NCI-H2196 (cell line): ENCODE measurements around the gene LMNB1.
"Not testable (repeated sequence)": the region's sequence is repeated elsewhere in the genome, so short reads cannot be mapped to it uniquely, and the experiment has no call there.

ENCODE experiments used
- DNase-seq: peaks from one replicate; lab custom pipeline; 2025; ENCODE audit not compliant: unreplicated experiment; lab: John Stamatoyannopoulos, UW

Gene LMNB1

DNA sequence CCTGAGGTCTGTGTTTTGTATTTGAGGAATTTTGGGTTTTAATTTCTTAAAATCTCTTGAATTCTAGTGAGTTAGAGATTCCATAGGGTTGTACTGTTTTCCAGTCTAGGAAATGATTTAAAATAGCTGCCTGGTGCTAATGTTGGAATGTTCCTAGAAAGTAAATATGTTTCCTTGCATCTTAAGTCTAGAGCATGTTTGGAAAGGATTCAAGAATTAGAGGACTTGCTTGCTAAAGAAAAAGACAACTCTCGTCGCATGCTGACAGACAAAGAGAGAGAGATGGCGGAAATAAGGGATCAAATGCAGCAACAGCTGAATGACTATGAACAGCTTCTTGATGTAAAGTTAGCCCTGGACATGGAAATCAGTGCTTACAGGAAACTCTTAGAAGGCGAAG, 41.8 kb downstream of the LMNB1 start:
- DNase-seq, result no peak

DNA sequence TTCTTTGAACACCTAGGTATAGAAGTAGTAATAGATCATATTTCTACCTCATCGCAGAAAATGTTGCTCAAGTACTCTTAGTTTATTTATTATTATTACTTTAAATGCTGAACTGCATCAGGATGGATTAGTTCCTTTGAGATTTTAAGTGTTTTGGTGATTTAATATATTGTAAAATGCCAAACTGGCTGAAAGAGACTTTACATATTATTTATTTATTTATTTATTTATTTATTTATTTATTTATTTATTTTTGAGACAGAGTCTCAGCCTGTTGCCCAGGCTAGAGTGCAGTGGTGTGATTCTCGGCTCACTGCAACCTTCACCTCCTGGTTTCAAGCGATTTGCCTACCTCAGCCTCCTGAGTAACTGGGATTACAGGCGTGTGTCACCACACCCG, 42.3 kb downstream of the LMNB1 start:
- no peak for DNase-seq

DNA sequence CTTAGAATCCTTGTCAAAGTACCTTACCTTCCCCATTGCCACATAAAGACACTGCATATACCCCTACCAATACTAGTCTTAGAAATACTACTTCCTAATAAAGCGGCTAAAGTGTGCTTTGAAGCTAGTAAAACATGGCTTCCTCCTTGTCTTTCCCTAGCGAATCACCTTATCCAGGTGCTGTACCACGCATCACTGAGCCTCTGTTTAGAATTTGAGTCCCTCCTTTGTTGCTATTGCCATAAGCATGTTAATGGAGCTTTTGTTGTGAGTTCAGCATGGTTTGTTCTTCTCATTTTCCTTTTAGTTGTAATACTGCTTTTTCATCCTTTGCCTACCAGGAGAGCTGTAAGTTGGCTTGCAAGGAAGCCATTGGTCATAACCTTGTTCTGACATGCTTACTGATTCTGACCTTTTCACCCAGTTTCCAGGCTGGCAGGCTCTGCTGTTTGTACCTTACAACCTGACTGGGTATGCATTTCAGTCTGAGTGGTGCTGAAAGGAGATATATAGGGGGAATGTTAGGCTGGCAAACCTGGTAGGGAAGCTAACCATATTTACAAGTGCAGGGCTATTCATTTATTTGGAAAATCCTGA, 49.8 kb downstream of the LMNB1 start:
- no peak for DNase-seq

DNA sequence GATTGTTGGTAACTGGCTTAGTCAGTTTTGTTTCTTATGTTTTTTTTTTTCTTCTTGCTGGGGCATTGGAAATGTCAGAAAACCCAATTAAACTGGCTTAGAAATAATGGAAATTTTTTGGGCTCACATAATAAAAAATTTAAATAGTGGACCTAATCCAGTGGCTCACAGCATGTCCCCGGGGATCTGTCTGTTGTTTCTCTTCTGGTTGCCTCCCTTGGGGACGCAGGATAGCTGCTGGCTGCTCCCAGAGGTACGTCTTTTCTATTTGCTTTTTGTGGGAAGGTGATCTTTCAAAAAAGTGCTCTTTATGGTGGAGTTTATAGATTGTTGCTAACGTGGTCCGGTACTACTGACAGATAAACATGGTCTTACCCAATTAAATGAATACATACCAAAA, 52.2 kb downstream of the LMNB1 start:
- no peak for DNase-seq

DNA sequence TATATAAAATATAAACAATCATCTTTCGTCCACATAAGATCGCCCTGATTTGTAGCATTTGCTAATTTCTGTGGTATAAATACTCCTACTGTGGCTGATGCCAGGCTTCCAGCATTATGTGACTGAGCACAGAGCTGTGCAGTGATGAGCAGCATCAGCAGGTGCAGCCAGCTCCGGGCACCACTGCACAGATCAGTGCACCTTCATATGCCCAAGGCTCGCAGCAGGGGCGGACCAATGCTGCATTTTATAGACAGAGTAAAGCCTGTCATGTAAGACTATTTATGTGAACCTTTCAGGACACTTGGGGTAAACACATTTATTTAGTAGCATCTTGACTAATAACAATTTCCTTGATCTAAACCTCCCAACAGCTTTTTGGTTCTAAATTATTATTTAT, 53.1 kb downstream of the LMNB1 start:
- DNase-seq, result no peak

DNA sequence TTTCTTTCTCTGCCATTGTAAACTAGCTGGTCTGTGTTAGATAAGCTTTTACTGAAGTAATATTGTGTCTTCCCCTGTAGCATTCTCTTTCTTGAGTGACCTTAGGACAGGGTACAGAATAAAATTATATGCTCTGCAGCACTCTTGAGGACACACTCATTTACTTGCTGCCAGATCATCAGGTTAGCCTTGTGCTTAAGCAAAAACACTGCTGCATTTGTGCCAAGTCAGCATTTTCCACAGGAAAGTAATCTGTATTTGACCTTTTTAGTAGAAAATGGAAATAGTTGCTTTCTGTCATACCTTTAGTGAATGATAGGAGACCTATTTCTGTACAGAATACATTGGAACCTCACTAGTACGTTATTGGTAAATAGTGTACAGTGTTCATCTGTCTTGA, 54.2 kb downstream of the LMNB1 start:
- DNase-seq, result no peak

DNA sequence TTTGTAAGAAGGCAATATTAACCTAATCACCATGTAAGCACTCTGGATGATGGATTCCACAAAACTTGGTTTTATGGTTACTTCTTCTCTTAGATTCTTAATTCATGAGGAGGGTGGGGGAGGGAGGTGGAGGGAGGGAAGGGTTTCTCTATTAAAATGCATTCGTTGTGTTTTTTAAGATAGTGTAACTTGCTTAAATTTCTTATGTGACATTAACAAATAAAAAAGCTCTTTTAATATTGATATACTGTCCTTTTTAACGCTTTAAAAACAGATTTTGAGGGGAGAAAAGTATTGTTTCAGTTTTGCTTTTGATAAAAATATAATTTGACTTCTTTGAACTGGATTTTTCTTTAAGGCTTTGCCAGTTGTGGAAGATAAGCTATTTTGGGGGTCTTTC, 59.8 kb downstream of the LMNB1 start:
- DNase-seq, result no peak

DNA sequence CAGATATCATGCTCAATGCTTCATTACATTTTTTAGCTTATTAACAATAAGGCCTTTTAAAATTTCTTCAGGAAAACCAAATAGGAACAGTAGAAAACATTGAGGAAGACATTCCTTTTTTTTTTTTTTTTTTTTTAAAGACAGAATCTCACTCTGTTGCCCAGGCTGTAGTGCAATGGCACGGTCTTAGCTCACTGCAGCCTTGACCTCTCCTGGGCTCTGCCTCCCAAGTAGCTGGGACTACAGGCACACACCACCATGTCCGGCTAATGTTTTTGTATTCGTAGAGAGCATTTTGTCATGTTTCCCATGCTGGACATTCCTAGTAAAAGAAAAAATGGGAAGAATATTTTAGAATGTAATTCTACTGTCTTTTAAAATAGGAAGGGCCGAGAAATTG, 60.3 kb downstream of the LMNB1 start:
- no peak for DNase-seq

DNA sequence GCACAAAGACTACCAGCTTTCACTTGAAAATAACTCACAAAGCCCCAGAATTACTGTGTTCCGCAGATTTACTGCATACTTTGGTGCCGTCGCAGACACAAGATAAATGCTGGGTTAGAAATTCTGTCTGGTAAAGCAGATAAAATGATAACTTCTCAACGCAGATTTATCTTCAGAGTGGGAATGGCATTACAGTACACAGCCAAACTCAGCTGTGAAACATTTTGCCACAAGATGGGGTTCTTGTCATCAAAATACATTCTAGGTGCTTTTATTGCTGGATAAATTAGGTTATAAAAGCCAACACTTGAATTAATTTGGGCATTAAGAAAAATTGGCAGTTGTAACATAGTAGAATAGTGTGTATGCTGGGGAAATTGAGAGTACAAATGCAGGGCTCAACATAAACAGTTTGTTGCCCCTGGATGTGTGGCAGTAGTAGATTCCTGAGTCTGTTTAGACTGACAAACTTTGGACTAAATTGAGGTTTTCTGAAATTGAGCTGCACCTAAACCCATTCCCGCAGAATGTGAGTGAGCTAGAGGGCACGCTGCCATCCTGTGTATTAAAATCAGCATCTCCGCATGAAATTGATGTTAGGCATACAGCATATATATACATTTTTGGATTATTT, 61.1 kb downstream of the LMNB1 start:
- no peak for DNase-seq

DNA sequence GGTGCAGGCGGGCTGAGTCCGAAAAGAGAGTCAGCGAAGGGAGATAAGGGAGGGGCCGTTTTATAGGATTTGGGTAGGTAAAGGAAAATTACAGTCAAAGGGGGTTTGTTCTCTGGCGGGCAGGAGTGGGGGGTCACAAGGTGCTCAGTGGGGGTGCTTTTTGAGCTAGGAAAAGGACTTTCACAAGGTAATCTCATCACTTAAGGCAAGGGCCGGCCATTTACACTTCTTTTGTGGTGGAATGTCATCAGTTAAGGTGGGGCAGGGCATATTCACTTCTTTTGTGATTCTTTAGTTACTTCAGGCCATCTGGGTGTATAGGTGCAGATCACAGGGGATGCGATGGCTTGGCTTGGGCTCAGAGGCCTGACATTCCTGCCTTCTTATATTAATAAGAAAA, 62.5 kb downstream of the LMNB1 start:
- DNase-seq, result not testable (repeated sequence)

DNA sequence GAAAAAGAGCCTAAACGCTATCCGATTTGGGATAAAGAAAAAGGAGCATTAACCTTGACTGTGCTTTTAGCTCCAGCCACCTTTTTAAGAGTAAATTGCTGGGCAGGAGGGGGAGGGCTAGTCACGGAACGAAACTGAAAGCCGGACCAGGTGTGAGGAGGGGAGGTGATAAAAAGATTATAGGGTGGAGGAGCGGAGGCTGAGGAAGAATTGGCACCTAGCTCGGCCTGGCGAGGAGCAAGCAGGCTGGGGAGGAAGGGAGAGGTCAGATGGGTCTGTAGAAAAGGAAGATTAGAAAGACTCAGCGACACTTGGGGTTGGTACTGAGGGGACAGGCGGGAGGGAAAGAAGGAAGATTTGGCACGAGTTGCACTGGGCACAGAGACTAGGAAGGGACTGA, 66.4 kb downstream of the LMNB1 start:
- not testable (repeated sequence) for DNase-seq

DNA sequence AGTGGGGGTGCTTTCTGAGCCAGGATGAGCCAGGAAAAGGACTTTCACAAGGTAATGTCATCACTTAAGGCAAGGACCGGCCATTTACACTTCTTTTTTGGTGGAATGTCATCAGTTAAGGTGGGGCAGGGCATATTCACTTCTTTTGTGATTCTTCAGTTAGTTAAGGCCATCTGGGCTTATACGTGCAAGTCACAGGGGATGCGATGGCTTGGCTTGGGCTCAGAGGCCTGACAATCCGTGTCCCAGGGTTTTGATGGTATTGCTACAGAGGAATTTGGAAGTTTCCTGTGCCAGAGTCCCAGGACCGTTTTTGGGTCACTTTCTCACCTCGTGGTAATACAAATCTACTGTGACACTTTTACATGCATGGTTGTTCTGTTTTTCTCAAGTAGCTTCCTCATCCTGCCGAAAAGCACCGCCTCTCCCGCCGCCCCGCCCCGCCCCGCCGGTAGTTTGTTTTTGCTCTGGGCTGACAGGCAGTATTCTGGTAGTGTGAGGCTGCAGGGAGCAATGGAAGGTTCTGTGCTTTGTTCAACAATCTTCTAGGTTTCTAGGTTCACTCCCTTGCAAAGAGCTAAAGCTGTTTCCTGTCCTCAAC, 68.6 kb downstream of the LMNB1 start:
- not testable (repeated sequence) for DNase-seq

DNA sequence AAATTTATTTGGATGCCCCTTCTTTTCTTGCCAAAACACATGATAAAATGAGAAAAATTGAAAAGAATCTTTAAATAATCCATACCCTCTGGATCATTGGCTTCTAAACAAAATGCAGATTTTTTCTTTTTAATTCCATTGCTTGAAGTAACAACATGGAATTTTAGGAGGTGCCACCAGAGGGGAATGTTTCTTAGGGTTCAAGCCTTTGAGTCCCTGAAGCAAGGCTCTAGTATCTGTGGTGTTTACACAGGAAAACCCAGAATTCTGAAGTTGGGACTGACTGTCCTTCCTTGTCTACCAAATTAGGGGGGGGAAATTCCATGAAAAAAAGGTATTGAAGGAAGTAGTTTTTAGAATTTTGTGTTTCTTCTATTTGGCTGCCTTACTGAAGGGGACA, 69.4 kb downstream of the LMNB1 start:
- no peak for DNase-seq

DNA sequence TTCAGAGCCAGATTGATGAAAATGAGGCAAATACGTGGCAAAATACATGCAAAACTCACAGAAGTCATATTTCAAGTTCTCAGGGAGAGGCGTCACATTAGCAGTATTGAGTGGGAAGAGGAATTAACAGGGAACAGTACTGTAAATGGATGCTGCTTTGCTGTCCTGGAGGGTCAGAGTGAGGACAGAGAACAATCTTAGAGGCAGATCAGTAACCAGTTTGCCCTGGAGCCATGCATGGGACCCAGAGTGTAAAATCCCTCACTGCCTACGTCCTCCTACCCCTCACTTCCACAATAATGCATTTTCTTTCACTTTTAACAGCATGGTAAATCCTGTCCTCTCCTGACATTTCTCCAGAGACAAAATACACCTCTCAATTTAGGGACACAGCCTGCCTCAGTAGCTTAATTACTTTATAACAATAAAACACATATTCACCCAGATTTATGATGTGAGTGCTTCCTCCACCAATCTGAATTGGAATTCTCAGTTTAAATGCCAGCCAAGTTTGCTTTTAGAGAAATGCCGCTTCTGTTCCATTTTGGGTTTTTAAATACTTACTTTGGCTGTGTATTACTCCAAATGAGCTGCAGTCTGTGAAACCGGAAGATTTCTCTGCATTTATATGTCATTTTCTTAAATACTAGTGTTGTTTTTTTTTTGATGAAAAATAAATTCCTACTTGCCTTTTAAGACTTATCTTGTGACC, 70.0 kb downstream of the LMNB1 start:
- DNase-seq, result no peak

DNA sequence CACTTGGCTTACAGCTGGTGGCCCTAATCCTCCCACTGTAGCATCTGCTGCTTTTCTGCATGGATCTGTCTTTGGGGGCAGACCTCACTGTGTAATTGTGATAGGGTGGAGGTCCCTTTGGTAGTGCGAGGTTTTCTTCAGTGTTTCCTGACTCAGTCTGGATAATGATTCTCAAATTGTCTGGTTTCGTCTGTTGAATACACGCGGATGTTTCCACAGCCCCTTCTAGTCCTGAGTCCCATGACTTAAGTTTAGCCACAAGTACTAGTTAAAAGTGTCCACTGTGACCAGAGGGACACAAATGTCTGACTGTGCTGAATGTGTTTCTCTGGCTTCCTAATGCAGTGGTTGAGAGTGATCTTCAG, 70.5 kb downstream of the LMNB1 start:
- DNase-seq, result no peak

DNA sequence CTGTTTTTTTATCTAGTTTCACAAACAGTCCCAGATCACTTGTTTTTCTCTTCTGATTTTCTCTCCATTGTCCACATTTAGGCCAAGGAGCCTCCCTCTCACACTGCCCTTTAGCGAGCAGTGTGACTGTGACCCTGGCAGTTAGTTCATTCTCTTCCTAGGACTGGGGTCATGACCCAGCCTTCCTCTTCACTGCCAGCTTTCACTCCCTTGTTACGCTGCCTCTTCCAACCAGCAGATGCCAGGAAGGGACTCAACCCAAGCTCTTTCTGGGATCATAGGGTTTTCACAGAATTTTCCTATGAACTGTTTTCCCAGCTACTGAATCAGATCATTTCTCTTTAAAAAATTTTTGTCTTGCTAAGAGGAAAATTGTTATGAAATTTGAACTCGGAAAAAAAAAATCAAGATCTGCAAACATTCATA, 70.9 kb downstream of the LMNB1 start:
- no peak for DNase-seq

DNA sequence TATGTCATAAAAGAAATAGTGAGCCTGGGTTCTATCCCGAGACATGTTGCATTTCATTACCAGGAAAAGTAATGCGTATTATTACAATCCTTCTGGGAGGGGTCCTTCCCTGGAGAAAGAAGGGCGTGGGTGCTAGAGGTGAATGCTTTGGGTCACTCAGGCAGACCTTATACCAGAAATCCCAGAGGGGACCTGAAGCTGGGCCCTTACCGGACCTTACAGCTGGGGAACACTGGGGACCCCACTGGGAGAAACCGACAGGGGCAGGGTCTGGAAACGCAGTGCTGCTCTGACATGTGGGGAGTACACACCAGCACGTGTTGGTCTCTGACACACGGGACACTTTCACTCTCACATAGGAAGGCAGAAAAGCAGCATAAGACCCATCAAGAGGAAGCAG, 71.3 kb downstream of the LMNB1 start:
- no peak for DNase-seq

DNA sequence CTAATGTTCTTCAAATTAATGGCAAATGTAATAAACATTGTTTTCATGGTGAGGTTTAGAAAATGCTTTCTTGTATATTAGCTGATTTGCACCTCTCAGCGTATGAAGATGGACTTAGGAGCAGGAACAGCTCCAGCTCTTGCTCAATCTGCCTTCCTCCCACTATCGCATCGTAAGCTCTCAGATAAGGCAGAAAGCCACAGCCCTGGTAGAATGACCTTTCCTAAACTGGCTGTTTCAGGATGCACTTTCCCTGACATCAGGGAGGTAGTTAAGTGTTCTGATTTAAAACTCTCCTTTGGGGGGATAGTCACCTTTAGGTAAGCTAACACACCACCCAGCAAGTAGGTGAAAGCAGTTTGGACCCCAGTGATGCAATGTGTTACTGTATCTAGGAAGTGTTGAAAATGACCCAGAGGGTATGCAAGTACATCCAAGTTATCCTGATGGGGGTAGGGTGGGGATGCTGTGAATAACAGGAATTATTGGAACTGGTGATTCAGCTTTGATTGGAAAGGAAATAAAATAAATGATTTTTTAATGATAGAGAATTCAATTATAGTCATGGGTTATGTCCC, 72.3 kb downstream of the LMNB1 start:
- no peak for DNase-seq

DNA sequence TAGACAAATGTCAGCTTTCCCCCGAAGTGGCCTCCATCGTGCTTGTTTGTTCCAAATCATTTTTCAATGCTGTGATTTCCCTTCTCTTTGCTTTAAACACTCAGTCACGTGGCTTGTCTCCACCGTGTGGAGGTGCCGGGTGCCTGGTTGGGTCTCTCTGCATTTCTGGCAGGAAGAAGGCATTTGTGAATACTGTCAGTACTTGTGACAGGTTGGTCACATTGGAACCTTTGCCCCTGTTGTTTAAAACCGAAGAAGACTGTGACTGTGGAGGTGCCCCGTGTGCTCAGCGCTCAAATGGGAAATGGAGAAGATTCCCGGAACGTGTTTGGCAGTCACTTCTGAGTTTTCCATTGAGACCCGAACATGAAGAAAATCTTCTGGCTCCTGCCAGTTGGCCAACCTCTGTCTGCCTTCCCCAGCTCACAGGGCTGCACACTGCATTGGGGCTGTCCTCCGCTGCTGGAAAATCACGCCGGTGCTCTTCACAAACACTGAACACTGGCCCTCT, 74.6 kb downstream of the LMNB1 start:
- DNase-seq, result no peak

DNA sequence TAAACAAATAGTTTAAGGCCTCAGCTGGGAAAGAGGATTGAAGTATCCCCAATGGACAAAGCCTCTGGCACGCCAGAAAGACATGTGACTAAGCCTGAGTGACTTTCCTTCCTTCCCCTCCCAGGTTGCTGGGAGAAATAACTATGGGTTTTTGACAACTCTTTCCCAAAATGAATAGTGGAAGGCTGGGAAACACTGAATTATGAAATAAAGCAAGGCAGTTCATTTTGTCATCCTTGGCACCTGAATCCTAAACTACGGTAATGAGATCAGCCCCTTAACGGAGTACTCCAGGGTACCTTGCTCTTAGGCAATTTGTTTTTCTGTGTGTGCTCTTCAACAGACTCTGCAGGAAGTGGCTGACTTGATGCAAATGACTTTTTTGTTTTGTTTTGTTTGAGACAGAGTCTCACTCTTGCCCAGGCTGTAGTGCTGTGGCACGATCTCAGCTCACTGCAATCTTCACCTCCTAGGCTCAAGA, 75.2 kb downstream of the LMNB1 start:
- no peak for DNase-seq

DNA sequence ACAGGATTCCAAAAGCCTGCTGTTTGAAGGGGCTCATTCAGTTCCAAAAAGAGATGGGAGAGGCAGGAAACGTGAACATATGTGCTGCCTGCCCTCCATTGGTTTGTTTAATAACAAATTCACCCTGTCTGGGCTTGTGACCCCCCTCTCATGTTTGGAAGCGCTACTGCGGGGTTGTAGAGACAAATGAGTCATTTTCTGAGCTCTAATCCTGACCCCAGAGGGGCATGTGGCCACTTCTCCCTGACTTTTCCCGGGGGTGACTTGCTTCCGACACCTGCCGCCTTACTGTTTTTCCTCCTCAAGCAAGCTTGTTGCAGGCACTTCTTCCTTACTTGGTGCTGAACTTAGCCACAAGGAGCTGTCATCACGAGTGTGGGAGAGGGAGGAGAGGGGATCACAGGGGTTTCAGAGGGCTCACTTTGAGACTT, 75.9 kb downstream of the LMNB1 start:
- DNase-seq, result no peak
